IMR-90 (cell line): ENCODE data around the gene NUDT1. TPM values are rescaled to one million over a fixed set of nuclear protein-coding genes. Genes with fewer than 3 reads are reported as not detected.

ENCODE experiments used
- ATAC-seq: fragments of 200-7000 bp; cut with Tn5 transposase; 2 replicates; pipeline ENCODE4 v1.9.1; 2020; ENCODE audit warnings: low read depth, mild to moderate bottlenecking, moderate library complexity
- BruUV-seq: library from RNA; stranded (reverse); fragments of 400-500 nt; replicated peaks from 2 replicates; lab custom pipeline; 2021; lab: Mats Ljungman, UMichigan
- CTCF ChIA-PET: fragments of 300-600 bp; formaldehyde crosslinking; extraction: SDS; loops from one replicate; lab custom pipeline; 2021; ENCODE audit warnings: antibody characterized with exemption; lab: Yijun Ruan, JAX
- POLR2A ChIA-PET: fragments of 300-600 bp; sonication (Branson Sonifier 250); formaldehyde crosslinking; loops from one replicate; lab custom pipeline; 2022; ENCODE audit warnings: antibody characterized with exemption; ENCODE audit not compliant: unreplicated experiment; lab: Charles Lee
- DNase-seq: peaks from one replicate; pipeline ENCODE4 v3.0.0; 2013
- H2AFZ ChIP-seq: replicated peaks from 2 replicates; pipeline ENCODE3; 2013; ENCODE audit warnings: low read length, mild to moderate bottlenecking; ENCODE audit not compliant: poor library complexity
- H2AK5ac ChIP-seq: 2 replicates; pipeline ENCODE4 v1.6.1; 2013; ENCODE audit warnings: low read depth, low read length, inconsistent platforms
- H2AK9ac ChIP-seq: replicated peaks from 2 replicates; pipeline ENCODE3; 2013; ENCODE audit warnings: mild to moderate bottlenecking, low read depth, low read length, moderate library complexity; ENCODE audit not compliant: poor library complexity
- H2BK120ac ChIP-seq: 2 replicates; pipeline ENCODE4 v1.6.1; 2013; ENCODE audit warnings: low read depth, low read length, inconsistent platforms
- H2BK15ac ChIP-seq: 3 replicates; pipeline ENCODE4 v1.6.1; 2013; ENCODE audit warnings: low read depth, low read length, inconsistent platforms
- H2BK20ac ChIP-seq: 2 replicates; pipeline ENCODE4 v1.6.1; 2013; ENCODE audit warnings: low read depth, mild to moderate bottlenecking, inconsistent platforms, low read length, moderate library complexity
- H2BK5ac ChIP-seq: 2 replicates; pipeline ENCODE4 v1.6.1; 2013; ENCODE audit warnings: mild to moderate bottlenecking, low read depth, low read length, inconsistent platforms; ENCODE audit not compliant: poor library complexity, severe bottlenecking
- H3K14ac ChIP-seq: replicated peaks from 2 replicates; pipeline ENCODE4 v1.6.1; 2013; ENCODE audit warnings: low read depth, low read length, inconsistent platforms
- H3K18ac ChIP-seq: 2 replicates; pipeline ENCODE4 v1.6.1; 2013; ENCODE audit warnings: low read depth, low read length, control low read depth
- H3K23ac ChIP-seq: 2 replicates; pipeline ENCODE4 v1.6.1; 2013; ENCODE audit warnings: low read depth, low read length, inconsistent platforms
- H3K27ac ChIP-seq: 2 replicates; pipeline ENCODE4 v1.5.1; 2013; ENCODE audit warnings: mild to moderate bottlenecking, control low read depth, low read length; ENCODE audit not compliant: insufficient read depth
- H3K27me3 ChIP-seq: 2 replicates; pipeline ENCODE4 v1.6.1; 2013; ENCODE audit warnings: low read length; ENCODE audit not compliant: control insufficient read depth, insufficient read depth
- H3K36me3 ChIP-seq: 2 replicates; pipeline ENCODE4 v1.6.1; 2013; ENCODE audit warnings: low read length, mixed read lengths; ENCODE audit not compliant: control insufficient read depth, insufficient read depth
- H3K4ac ChIP-seq: 2 replicates; pipeline ENCODE4 v1.6.1; 2013; ENCODE audit warnings: low read depth, low read length, inconsistent platforms
- H3K4me1 ChIP-seq: 2 replicates; pipeline ENCODE4 v1.6.1; 2013; ENCODE audit warnings: low read length, mixed read lengths; ENCODE audit not compliant: control insufficient read depth, insufficient read depth
- H3K4me2 ChIP-seq: 2 replicates; pipeline ENCODE4 v1.6.1; 2013; ENCODE audit warnings: low read depth, mild to moderate bottlenecking, control low read depth, low read length, moderate library complexity
- H3K4me3 ChIP-seq: 2 replicates; pipeline ENCODE4 v1.5.1; 2013; ENCODE audit warnings: low read depth, mild to moderate bottlenecking, control low read depth, low read length, moderate library complexity; ENCODE audit not compliant: insufficient read depth
- H3K56ac ChIP-seq: 2 replicates; pipeline ENCODE4 v1.6.1; 2013; ENCODE audit warnings: low read length, inconsistent platforms; ENCODE audit not compliant: insufficient read depth; ENCODE audit errors: extremely low read depth
- H3K79me1 ChIP-seq, 2 experiments: 2 replicates each; pipeline ENCODE4 v1.6.1; 2013; ENCODE audit warnings: low read length in 2 of 2, inconsistent platforms in 1 of 2, low read depth in 1 of 2
- H3K9ac ChIP-seq: 2 replicates; pipeline ENCODE4 v1.6.1; 2013; ENCODE audit warnings: low read depth, low read length, control low read depth
- H3K9me1 ChIP-seq: 2 replicates; pipeline ENCODE4 v1.6.1; 2013; ENCODE audit warnings: low read length, inconsistent platforms; ENCODE audit not compliant: insufficient read depth
- H3K9me3 ChIP-seq: 2 replicates; pipeline ENCODE4 v1.6.1; 2013; ENCODE audit warnings: low read length; ENCODE audit not compliant: control insufficient read depth, insufficient read depth
- H4K20me1 ChIP-seq: 2 replicates; pipeline ENCODE4 v1.6.1; 2013; ENCODE audit warnings: low read length, inconsistent platforms; ENCODE audit not compliant: insufficient read depth
- H4K5ac ChIP-seq: 2 replicates; pipeline ENCODE4 v1.6.1; 2013; ENCODE audit warnings: mild to moderate bottlenecking, low read depth, low read length, control low read depth
- H4K8ac ChIP-seq, 2 experiments: 2 replicates each; pipeline ENCODE4 v1.6.1; 2013; ENCODE audit warnings: low read depth in 2 of 2, low read length in 2 of 2, control low read depth in 1 of 2, inconsistent platforms in 1 of 2
- H4K91ac ChIP-seq: 2 replicates; pipeline ENCODE4 v1.6.1; 2013; ENCODE audit warnings: low read depth, low read length, inconsistent platforms; ENCODE audit not compliant: insufficient read depth
- BHLHE40 ChIP-seq: fragments of 150-350 bp; IDR thresholded peaks from 2 replicates; pipeline ENCODE4 v1.6.1; 2016; ENCODE audit warnings: mild to moderate bottlenecking, low read depth, low read length
- CEBPB ChIP-seq: IDR thresholded peaks from 2 replicates; pipeline ENCODE4 v1.6.1; 2012; ENCODE audit warnings: low read depth, low read length, improper control_type of control experiment
- CHD1 ChIP-seq: IDR thresholded peaks from 2 replicates; pipeline ENCODE4 v1.6.1; 2012; ENCODE audit warnings: low read depth, low read length, improper control_type of control experiment
- CTCF ChIP-seq: conservative IDR thresholded peaks from 2 replicates; pipeline ENCODE4 v1.5.1; 2012; ENCODE audit warnings: mild to moderate bottlenecking, low read depth, low read length, improper control_type of control experiment
- ELK1 ChIP-seq: fragments of 150-350 bp; IDR thresholded peaks from 2 replicates; pipeline ENCODE4 v1.6.1; 2016; ENCODE audit warnings: low read depth, mild to moderate bottlenecking, low read length, moderate library complexity, borderline replicate concordance
- FOS ChIP-seq: fragments of 150-350 bp; IDR thresholded peaks from 2 replicates; pipeline ENCODE4 v1.6.1; 2016; ENCODE audit warnings: low read depth, low read length
- MAFK ChIP-seq: IDR thresholded peaks from 2 replicates; pipeline ENCODE4 v1.6.1; 2012; ENCODE audit warnings: low read depth, low read length, improper control_type of control experiment
- MAZ ChIP-seq: IDR thresholded peaks from 2 replicates; pipeline ENCODE4 v1.6.1; 2012; ENCODE audit warnings: low read depth, mild to moderate bottlenecking, low read length, improper control_type of control experiment, moderate library complexity, borderline replicate concordance
- NFE2L2 ChIP-seq: fragments of 150-350 bp; IDR thresholded peaks from 2 replicates; pipeline ENCODE4 v1.6.1; 2016; ENCODE audit warnings: low read depth, mild to moderate bottlenecking, low read length
- POLR2A ChIP-seq: IDR thresholded peaks from 2 replicates; pipeline ENCODE4 v1.6.1; 2012; ENCODE audit warnings: mild to moderate bottlenecking, low read depth, low read length
- RAD21 ChIP-seq: IDR thresholded peaks from 2 replicates; pipeline ENCODE4 v1.6.1; 2012; ENCODE audit warnings: low read length, improper control_type of control experiment
- RCOR1 ChIP-seq: IDR thresholded peaks from 2 replicates; pipeline ENCODE4 v1.6.1; 2012; ENCODE audit warnings: mild to moderate bottlenecking, low read length, improper control_type of control experiment; ENCODE audit not compliant: insufficient replicate concordance
- SMC3 ChIP-seq: fragments of 150-350 bp; IDR thresholded peaks from 2 replicates; pipeline ENCODE4 v1.6.1; 2016; ENCODE audit warnings: low read depth, mild to moderate bottlenecking, antibody characterized with exemption, low read length, moderate library complexity
- WGBS, 2 experiments: methylation state at CpG; one replicate each; pipeline versions ENCODE4 v1.1.5 to v1.1.7; 2013; ENCODE audit warnings: missing lambda C conversion rate in 2 of 2; ENCODE audit not compliant: insufficient read length in 1 of 2; ENCODE audit errors: extremely low coverage in 2 of 2; 5-methylcytosine and 5-hydroxymethylcytosine counted together
- dilution Hi-C: fragments of 300-500 bp; cut with HindIII; formaldehyde crosslinking; loops from one replicate; pipeline ENCODE4 v1.14.3; 2018; ENCODE audit warnings: low sequenced_read_pairs; ENCODE audit not compliant: unreplicated experiment
- in situ Hi-C: fragments of 300-500 bp; cut with MboI; formaldehyde crosslinking; loops from 3 replicates; pipeline ENCODE4 v1.14.3; 2019; ENCODE audit warnings: low sequenced_read_pairs, inconsistent platforms, mixed read lengths
- intact Hi-C: fragments of 100-400 bp; cut with micrococcal nuclease; formaldehyde crosslinking; loops from 2 replicates; pipeline ENCODE4 v1.10.0; 2022
- polyA plus RNA-seq, 3 experiments: library from polyadenylated mRNA; depleted of rRNA; stranded (reverse); fragments of >200 nt; gene quantifications; 2 replicates each; pipeline ENCODE4 v1.2.3, GENCODE V29; 2012; ENCODE audit warnings: low replicate concordance in 1 of 3
- total RNA-seq: library from RNA; depleted of rRNA; stranded (reverse); fragments of >200 nt; gene quantifications from 2 replicates; pipeline ENCODE4 v1.2.3, GENCODE V29; 2012

NUDT1 gene
- total and polyA plus RNA-seq, 2 of the 4 experiments (the other 2 are of a cell fraction): 33.4 to 49.1 TPM

GRCh38 chr7:2211259-2211880 lies 30.7 kb upstream of the NUDT1 start (continued):
- TF ChIP-seq ELK1: no peak
- TF ChIP-seq FOS: no peak
- no peak for TF ChIP-seq POLR2A

- peaks cover 4% of the 10 kb centered on the region; the same call in 1 of the 2 replicates for H3K9me1 ChIP-seq
- TF ChIP-seq ELK1 (no peak), FOS (no peak), CTCF (no peak), RCOR1 (no peak), SMC3 (no peak), MAFK (no peak), CEBPB (no peak), NFE2L2 (no peak), RAD21 (no peak), BHLHE40 (no peak), CHD1 (no peak), MAZ (no peak)
Measured at GRCh38 chr7:2211926-2212325, 30.1 kb upstream of the NUDT1 start.

More at GRCh38 chr7:2211926-2212325, 30.1 kb upstream of the NUDT1 start:
- Histone ChIP-seq H2BK20ac (no peak overlapping the region), H3K9ac (no peak overlapping the region), H3K18ac (no peak overlapping the region), H3K23ac (no peak overlapping the region), H3K4ac (no peak overlapping the region), H2AK5ac (no peak overlapping the region), H4K5ac (no peak overlapping the region), H3K4me1 (no peaks in the 10 kb centered on the region), H3K36me3 (peaks cover 55% of the 10 kb centered on the region), H3K56ac (no peak overlapping the region), H2AFZ (no peak overlapping the region), H3K27me3 (no peaks in the 10 kb centered on the region), H2BK15ac (no peak overlapping the region), H3K4me3 (no peak overlapping the region), H3K4me2 (no peak overlapping the region), H2BK5ac (no peak overlapping the region), H4K20me1 (peaks cover 6% of the 10 kb centered on the region; the same call in 1 of the 2 replicates), H3K14ac (no peak overlapping the region), H4K8ac (no peak overlapping the region), H3K9me3 (no peaks in the 10 kb centered on the region), H2AK9ac (no peak overlapping the region), H2BK120ac (no peak overlapping the region), H4K91ac (no peak overlapping the region), H3K27ac (no peak overlapping the region), H3K79me1 (peaks cover 0 to 4% of the 10 kb centered on the region in 2 experiments; a peak in 1 of 4 replicates)
- WGBS, 2 experiments: no CpG with 5 or more reads among the region's 13 CpGs
- DNase-seq (no peak), ATAC-seq (no peak)
- ChIA-PET CTCF (no interaction called here), POLR2A (no interaction called here)
- in situ Hi-C loops (loop anchor here (10.0 kb wide), 1 partner anchor 557 kb away; no protein-coding TSS in a partner anchor), intact Hi-C loops (no loop called here), dilution Hi-C loops (no loop called here)
- no TSS peak for BruUV-seq
